Uterus (tissue), 2 donors: ENCODE results near the gene CSNK1G2.

Experiments
- CTCF ChIP-seq, 4 experiments: fragments of 200-600 bp in 2 of 4; fragments of 450-650 bp in 2 of 4; sonication (generic) in 2 of 4; IDR thresholded peaks; one replicate each; pipeline ENCODE4 v1.5.1; 2016 to 2019; ENCODE audit warnings: antibody characterized with exemption in 4 of 4, mild to moderate bottlenecking in 2 of 4, moderate library complexity in 1 of 4
- POLR2A ChIP-seq, 2 donors: fragments of 450-650 bp; IDR thresholded peaks; one replicate each; pipeline ENCODE4 v1.6.1; 2016; ENCODE audit warnings: antibody characterized with exemption in 2 of 2, mild to moderate bottlenecking in 1 of 2, moderate library complexity in 1 of 2

- no peak for TF ChIP-seq CTCF (IDR thresholded peaks at IDR 0.05)
- TF ChIP-seq POLR2A (IDR thresholded peaks at IDR 0.05) = no peak
Measured at GRCh38 chr19:1932395-1932794, 8.6 kb upstream of the CSNK1G2 start.
